IPS-NIHi7 (cell line): Measurements from ENCODE around the gene TXNDC11.

Experiments used
- DNase-seq: peaks from one replicate; pipeline ENCODE4 v3.0.0; 2012; ENCODE audit warnings: mixed read lengths; ENCODE audit errors: extremely low spot score

The TXNDC11 gene

GRCh38 chr16:11689031-11689840, 53.4 kb downstream of the TXNDC11 start:
- DNase-seq = no peak

GRCh38 chr16:11688520-11688886, 54.2 kb downstream of the TXNDC11 start:
- no peak for DNase-seq

DNA sequence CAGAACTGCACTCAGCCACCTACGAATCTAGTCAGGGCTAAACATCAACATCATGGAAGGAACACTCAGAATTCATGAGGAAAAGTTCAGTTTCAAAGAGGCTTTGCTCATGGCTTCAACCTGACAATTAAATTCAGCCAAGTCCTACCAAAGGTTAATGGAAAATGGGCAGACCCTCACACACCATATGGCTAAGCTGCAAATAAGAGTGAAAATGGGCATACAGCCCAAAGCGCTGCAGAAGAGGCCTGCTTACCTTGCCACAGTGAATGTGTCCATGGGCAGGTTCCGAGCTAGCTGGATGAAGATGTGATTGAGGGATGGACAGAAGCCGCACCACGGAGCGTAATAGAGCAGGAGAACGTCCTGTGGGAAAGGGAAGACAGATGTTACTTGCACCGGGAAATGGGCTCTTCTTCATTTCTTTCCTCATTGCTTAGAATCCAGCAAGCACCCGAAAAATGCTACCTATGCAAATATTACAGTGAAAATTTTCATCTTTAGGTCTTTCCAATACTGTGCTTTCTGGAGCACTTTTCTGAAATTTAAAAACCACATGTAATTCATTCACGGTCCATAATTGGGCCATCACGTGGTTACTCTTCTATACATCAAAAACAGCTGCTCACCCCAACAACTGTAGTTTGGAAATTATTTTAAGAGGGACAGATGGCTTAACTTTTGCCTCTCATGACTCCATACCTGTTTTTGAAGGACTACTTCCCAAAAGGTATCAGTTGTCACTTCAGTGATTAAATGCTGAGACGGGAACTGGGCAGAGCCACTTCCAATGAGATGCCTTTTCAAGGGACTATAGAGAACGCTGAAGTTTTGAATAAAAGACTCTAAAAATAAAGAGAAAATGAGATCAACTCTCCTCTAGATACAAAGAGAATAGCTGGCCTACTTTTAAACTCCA, 54.8 kb downstream of the TXNDC11 start:
- no peak for DNase-seq

DNA sequence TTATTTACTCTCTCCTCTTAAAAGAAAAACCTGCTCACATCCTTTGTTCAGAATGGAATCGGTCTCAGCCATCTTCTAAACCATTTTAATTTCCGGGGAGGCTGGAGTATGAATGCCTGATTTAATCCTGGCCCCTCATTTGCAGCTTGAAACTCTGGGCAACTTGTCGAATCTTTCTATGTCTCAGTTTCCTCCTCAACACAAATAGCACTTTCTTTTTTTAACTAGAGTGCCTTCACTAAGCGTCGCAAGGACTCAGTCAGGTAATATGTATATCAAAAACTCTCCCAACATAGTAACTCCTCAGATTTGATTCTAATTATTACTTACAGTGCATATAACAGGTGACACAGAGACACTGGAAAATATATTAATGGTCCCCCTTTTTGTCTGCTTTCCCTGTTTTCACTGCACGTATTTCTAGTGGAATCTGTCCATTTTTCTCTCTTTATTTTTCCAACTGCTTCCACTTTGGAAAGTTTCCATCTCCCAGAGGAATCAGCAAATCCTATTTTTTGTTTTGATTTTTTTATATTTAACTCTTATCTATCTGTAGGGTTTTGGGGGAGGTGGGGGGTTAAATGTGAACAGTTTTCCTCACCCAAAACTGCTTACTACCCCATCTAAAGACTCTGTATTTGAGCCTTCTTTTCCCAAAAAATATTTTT, 55.8 kb downstream of the TXNDC11 start:
- no peak for DNase-seq

DNA sequence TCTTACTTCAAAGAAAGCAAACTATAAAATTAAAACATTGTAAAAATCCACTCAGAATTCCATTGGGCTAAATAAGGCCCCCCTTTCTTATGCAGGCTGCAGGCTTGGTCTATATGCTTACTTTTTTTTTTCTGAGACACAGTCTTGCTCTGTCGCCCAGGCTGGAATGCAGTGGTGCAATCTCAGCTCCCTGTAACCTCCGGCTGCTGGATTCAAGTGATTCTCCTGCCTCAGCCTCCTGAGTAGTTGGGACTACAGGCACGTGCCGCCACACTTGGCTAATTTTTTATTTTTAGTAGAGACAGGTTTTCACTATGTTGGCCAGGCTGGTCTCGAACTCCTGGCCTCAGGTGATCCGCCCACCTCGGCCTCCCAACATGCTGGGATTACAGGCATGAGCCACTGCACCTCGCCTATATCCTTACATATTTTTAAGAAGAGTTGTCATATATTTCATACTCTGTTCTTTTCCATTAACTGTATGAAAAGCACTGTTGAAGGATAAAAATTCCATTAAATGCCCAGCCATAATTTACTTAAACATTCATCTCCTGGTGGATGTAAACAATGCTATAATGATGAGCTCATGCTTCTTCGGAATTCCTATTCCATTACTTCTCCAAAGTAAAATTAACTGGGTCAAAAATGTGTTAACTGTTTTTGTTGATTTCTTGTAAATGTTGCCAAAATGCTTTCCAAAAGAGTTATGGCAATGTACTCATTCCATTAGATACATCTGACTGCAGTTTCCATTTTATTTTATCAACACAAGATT, 56.6 kb downstream of the TXNDC11 start:
- DNase-seq = no peak

DNA sequence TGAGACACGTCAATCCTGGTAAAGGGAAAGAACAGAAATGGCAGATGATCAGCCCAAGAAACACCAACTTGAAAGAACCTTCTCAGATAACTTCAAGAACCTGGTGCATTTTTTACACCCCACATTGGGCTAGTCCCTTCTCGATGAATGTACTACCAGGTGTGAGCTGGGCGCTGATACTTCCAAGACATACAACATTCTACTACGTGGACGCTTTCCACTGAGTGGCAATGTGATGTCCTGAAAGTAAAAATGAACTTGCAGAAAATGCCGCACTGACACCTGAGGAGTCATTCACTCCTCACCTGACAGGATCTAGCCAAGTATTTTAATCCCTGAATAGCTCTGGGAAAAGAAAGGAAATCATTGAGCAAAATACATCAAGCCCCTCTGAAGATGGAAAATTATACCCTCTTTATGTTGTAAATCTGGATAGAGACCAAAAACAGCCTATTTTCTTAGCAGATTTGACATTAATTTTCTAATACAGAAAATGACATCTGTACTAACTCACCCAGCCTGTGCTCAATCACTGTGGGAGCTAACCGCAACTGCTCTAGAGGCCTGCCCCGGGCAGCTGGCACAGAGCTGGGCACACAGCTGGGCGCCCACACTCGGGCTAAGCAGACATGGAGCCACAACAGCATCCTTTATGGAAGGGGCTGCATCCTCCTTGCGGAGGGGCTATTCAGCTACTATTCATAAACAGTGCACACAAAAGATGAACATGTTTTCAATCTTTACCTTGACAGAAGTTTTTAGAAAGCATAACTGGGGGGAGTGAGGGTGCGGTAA, 58.2 kb downstream of the TXNDC11 start:
- no peak for DNase-seq

GRCh38 chr16:11683145-11683544, 59.5 kb downstream of the TXNDC11 start:
- no peak for DNase-seq

DNA sequence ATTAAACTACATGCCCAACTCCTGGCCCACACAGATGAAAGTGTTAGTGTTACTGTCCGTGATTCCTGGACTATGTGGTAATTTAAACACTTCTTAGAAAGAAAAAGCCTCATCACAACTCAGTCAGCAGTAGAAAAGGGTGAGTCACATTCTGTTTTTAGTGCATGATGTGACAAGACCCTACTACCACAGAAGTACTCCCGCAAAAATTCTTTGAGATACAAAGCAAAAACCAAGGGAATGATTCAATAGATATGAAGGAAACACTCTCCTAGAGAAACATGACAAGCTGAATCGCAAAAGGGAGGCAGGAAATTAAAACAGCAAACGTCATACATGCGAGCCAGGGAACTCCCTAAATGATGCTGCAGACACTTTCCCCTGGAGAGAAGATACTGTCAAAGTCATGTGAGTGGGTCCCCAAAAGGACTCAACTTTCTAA, 60.0 kb downstream of the TXNDC11 start:
- no peak for DNase-seq

- DNase-seq = no peak
Observed at GRCh38 chr16:11681976-11682654, 60.5 kb downstream of the TXNDC11 start.

GRCh38 chr16:11681556-11681955, 61.1 kb downstream of the TXNDC11 start:
- no peak for DNase-seq

DNA sequence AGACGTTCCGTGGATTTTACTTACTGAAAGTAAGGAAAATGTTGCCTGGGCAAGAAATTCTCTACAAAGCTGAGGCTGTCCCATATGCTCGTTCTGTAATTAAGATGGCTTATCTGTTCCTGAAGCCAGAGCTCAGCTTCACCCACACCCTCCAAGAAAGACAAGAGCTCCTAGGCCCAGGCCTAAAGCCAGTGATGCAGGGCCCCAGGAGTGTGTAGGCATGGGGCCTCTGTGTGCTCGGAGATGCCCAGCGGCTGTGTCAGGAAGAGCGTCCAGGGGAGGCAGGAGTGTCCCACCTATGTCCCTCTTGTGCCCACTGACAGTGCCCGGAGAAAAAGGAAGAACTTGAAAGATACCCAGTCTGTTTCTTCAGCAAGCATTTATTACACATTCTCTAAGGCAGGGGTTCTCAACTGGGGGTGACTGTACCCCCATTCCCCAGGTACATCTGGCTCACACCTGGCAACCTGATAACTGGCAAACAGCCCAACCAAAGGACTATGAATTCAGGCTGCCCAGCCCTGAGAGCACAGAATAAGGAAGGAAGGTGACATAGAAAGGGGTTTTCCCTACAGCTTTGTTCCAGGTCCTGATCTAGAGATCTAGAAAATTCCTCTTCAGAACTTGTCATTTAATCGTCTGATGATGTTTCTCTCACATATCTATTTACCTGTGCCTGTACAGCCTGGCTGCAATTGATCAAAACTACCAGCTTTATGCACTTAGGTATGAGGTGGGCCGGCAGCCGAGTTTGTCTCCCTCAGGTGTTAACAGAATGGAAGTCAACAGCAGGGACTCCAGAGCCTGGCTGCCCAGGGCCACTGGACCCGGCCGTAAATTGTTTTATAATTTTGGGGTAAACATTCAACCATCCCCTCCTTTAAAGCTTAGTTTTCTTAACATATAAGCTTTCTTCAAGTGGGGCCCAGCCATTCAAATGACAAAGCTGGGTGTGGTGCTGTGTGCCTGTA, 62.4 kb downstream of the TXNDC11 start:
- DNase-seq = no peak

GRCh38 chr16:11679250-11679649, 63.4 kb downstream of the TXNDC11 start:
- DNase-seq = no peak

- DNase-seq = no peak
Observed at GRCh38 chr16:11677959-11678881, 64.4 kb downstream of the TXNDC11 start.

- DNase-seq = no peak
Observed at GRCh38 chr16:11677451-11677951, 65.2 kb downstream of the TXNDC11 start.

GRCh38 chr16:11676799-11677198, 65.9 kb downstream of the TXNDC11 start:
- no peak for DNase-seq

DNA sequence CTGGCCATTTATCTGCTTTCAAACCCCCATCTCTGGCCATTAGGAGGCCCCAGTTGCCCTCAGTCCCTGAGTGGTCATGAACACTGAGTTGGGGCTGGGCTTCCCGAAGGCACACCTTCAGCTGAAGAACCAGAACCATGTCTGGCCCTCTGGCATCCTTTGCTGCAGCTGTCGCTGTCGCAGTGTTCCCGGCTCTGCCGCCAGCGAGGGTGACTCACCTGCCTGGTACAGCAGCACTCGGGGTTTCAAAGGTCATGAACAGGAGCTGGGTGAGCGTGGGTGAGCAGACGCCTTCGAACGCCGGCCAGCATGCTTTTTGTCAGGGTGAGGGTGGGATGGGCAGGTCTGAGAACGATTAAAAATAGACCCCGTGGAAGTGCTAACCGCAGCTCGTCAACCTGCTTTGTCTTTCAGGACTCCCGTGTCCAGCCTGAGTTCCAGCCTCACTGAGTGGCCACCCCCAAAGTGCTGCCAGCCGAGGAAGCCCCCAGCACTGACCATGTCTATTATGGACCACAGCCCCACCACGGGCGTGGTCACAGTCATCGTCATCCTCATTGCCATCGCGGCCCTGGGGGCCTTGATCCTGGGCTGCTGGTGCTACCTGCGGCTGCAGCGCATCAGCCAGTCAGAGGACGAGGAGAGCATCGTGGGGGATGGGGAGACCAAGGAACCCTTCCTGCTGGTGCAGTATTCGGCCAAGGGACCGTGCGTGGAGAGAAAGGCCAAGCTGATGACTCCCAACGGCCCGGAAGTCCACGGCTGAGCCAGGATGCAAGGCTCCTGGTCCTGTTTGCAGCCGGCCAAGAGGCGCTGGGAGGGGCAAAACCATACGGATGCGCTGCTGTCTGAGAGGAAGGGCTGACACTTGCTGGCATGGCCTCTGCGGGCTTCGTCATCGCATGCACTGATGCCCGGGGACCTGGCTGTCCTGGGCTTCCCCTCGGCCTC, 66.8 kb downstream of the TXNDC11 start:
- DNase-seq = no peak
